ENCODE data around the gene PGC.

Gene PGC

GRCh38 chr6:41731561-41732086, 15.6 kb downstream of the PGC start:
- DNase-seq (ENCODE audit: low read depth in 4 of 4, low spot score in 1 of 4): no peak

GRCh38 chr6:41730531-41731436, 16.4 kb downstream of the PGC start:
- no peak for DNase-seq (ENCODE audit: low read depth in 4 of 4, low spot score in 1 of 4)

GRCh38 chr6:41729624-41730023, 17.6 kb downstream of the PGC start:
- DNase-seq (ENCODE audit: low read depth in 4 of 4, low spot score in 1 of 4): no peak

GRCh38 chr6:41728954-41729353, 18.2 kb downstream of the PGC start:
- no peak for DNase-seq (ENCODE audit: low read depth in 4 of 4, low spot score in 1 of 4)

- no peak for DNase-seq (ENCODE audit: low read depth in 4 of 4, low spot score in 1 of 4)
These were observed 18.9 kb downstream of the PGC start for GRCh38 chr6:41728073-41728936.

- DNase-seq (ENCODE audit: low read depth in 4 of 4, low spot score in 1 of 4): no peak
These were observed 19.5 kb downstream of the PGC start for GRCh38 chr6:41727705-41728072.

- DNase-seq (ENCODE audit: low read depth in 4 of 4, low spot score in 1 of 4): no peak
These were observed 20.3 kb downstream of the PGC start for GRCh38 chr6:41726876-41727275.

- DNase-seq (ENCODE audit: low read depth in 4 of 4, low spot score in 1 of 4): no peak
These were observed 22.4 kb downstream of the PGC start for GRCh38 chr6:41724586-41725501.

GRCh38 chr6:41724228-41724580, 23.0 kb downstream of the PGC start:
- no peak for DNase-seq (ENCODE audit: low read depth in 4 of 4, low spot score in 1 of 4)

GRCh38 chr6:41723530-41724227, 23.5 kb downstream of the PGC start:
- DNase-seq (ENCODE audit: low read depth in 4 of 4, low spot score in 1 of 4): no peak

- DNase-seq (ENCODE audit: low read depth in 4 of 4, low spot score in 1 of 4): no peak
These were observed 24.1 kb downstream of the PGC start for GRCh38 chr6:41722969-41723529.

- DNase-seq (ENCODE audit: low read depth in 4 of 4, low spot score in 1 of 4): no peak
These were observed 25.8 kb downstream of the PGC start for GRCh38 chr6:41721414-41721813.

- DNase-seq (ENCODE audit: low read depth in 4 of 4, low spot score in 1 of 4): no peak
These were observed 26.4 kb downstream of the PGC start for GRCh38 chr6:41720783-41721182.

GRCh38 chr6:41720262-41720620, 27.0 kb downstream of the PGC start:
- no peak for DNase-seq (ENCODE audit: low read depth in 4 of 4, low spot score in 1 of 4)

- DNase-seq (ENCODE audit: low read depth in 4 of 4, low spot score in 1 of 4): no peak
These were observed 27.5 kb downstream of the PGC start for GRCh38 chr6:41719436-41720261.

GRCh38 chr6:41718828-41719227, 28.4 kb downstream of the PGC start:
- DNase-seq (ENCODE audit: low read depth in 4 of 4, low spot score in 1 of 4): no peak

GRCh38 chr6:41717392-41717736, 29.8 kb downstream of the PGC start:
- no peak for DNase-seq (ENCODE audit: low read depth in 4 of 4, low spot score in 1 of 4)

GRCh38 chr6:41716516-41717391, 30.4 kb downstream of the PGC start:
- DNase-seq (ENCODE audit: low read depth in 4 of 4, low spot score in 1 of 4): no peak

Data from stimulated activated CD4-positive, alpha-beta T cell treated with anti-CD3 and anti-CD28 coated beads, Interleukin-1b, Interleukin-23, amount 100 ng/mL, for 24 hours (primary cell).